ENCODE results near the gene PRRG4.

DNA sequence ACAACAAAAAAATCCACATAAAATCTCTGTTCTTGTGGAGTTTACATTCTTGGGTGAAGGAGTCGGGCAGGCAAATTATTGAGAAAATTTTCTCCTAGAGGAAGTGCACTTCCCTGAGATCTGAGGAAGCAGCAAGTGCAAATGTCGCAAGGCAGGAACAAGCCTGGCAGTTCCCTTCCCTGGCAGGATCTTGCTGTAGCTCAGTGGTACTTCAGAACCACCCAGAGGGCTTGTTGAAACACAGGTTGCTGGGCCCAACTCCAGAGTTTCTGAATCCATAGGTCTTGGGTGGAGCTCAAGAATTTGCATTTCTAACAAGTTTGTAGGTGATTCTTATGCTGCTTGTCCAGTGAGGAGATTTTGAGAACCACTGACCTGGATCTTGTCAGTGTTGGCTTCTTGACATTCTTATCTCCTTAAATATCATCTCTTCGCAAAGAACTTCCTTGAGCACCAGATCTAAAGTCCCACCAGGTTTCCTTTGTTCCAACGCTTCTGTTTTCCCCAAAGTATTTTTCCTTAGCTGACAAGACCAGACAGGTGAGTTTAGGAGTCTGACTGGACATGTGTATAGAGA, 72.5 kb downstream of the PRRG4 start:
- TF ChIP-seq, protein P1, sequence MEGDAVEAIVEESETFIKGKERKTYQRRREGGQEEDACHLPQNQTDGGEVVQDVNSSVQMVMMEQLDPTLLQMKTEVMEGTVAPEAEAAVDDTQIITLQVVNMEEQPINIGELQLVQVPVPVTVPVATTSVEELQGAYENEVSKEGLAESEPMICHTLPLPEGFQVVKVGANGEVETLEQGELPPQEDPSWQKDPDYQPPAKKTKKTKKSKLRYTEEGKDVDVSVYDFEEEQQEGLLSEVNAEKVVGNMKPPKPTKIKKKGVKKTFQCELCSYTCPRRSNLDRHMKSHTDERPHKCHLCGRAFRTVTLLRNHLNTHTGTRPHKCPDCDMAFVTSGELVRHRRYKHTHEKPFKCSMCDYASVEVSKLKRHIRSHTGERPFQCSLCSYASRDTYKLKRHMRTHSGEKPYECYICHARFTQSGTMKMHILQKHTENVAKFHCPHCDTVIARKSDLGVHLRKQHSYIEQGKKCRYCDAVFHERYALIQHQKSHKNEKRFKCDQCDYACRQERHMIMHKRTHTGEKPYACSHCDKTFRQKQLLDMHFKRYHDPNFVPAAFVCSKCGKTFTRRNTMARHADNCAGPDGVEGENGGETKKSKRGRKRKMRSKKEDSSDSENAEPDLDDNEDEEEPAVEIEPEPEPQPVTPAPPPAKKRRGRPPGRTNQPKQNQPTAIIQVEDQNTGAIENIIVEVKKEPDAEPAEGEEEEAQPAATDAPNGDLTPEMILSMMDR (IDR thresholded peaks at IDR 0.05; ENCODE audit: poor library complexity) = no peak
- TF ChIP-seq EZH2phosphoT487 (IDR thresholded peaks at IDR 0.05; ENCODE audit: low read depth, severe bottlenecking, unreplicated experiment) (no peak), EZH2 (IDR thresholded peaks at IDR 0.05; ENCODE audit: borderline replicate concordance) (no peak)

Data from hepatocyte (in vitro differentiated cells).